HepG2 (cell line): ENCODE data around the gene RASSF8. TPM values are rescaled to one million over a fixed set of nuclear protein-coding genes. Genes with fewer than 3 reads are reported as not detected.

ENCODE experiments used
- FOXK2 ChIP-seq: fragments of 450-650 bp; IDR thresholded peaks from 2 replicates; pipeline ENCODE4 v1.6.1; 2016
- FOXO1 ChIP-seq: sonication (generic); formaldehyde crosslinking; IDR thresholded peaks from 2 replicates; pipeline ENCODE4 v1.4.0; 2020; ENCODE audit warnings: missing genetic modification reagents
- HOMEZ ChIP-seq: IDR thresholded peaks from 2 replicates; pipeline ENCODE4 v1.6.1; 2016; ENCODE audit warnings: low read depth
- HOXA7 ChIP-seq: sonication (generic); formaldehyde crosslinking; IDR thresholded peaks from 2 replicates; pipeline ENCODE4 v1.8.1; 2022; ENCODE audit warnings: mild to moderate bottlenecking, missing genetic modification reagents, moderate library complexity
- KIAA2018 ChIP-seq: sonication (generic); formaldehyde crosslinking; IDR thresholded peaks from 2 replicates; pipeline ENCODE4 v1.5.0; 2020; ENCODE audit warnings: mild to moderate bottlenecking, missing genetic modification reagents, borderline replicate concordance
- MBD4 ChIP-seq: IDR thresholded peaks from 2 replicates; pipeline ENCODE4 v1.6.1; 2012; ENCODE audit warnings: low read length, inconsistent platforms, borderline replicate concordance
- PHF8 ChIP-seq: sonication (generic); formaldehyde crosslinking; IDR thresholded peaks from 2 replicates; pipeline ENCODE4 v1.5.0; 2020; ENCODE audit warnings: missing genetic modification reagents
- PTBP1 ChIP-seq: fragments of 200-400 bp; formaldehyde crosslinking; IDR thresholded peaks from 2 replicates; pipeline ENCODE4 v1.6.1; 2018; ENCODE audit warnings: low read length, low read depth; ENCODE audit not compliant: poor library complexity, severe bottlenecking
- SIX1 ChIP-seq: sonication (generic); formaldehyde crosslinking; IDR thresholded peaks from 2 replicates; pipeline ENCODE4 v1.4.0; 2020; ENCODE audit warnings: missing genetic modification reagents, borderline replicate concordance
- ZNF18 ChIP-seq: sonication (generic); formaldehyde crosslinking; IDR thresholded peaks from 2 replicates; pipeline ENCODE4 v1.8.0; 2022; ENCODE audit warnings: mild to moderate bottlenecking, missing genetic modification reagents; ENCODE audit not compliant: insufficient replicate concordance
- ZNF557 ChIP-seq: sonication (generic); formaldehyde crosslinking; IDR thresholded peaks from 2 replicates; pipeline ENCODE4 v1.4.0; 2020; ENCODE audit warnings: missing genetic modification reagents
- ZNF660 ChIP-seq: sonication (generic); formaldehyde crosslinking; IDR thresholded peaks from 2 replicates; pipeline ENCODE4 v1.5.1; 2020; ENCODE audit warnings: mild to moderate bottlenecking, low read depth, missing genetic modification reagents, borderline replicate concordance
- ZNF720 ChIP-seq: sonication (generic); formaldehyde crosslinking; IDR thresholded peaks from 2 replicates; pipeline ENCODE4 v1.4.0; 2020; ENCODE audit warnings: missing genetic modification reagents
- ZNF776 ChIP-seq: sonication (generic); formaldehyde crosslinking; IDR thresholded peaks from 2 replicates; pipeline ENCODE4 v1.4.0; 2020; ENCODE audit warnings: mild to moderate bottlenecking, missing genetic modification reagents
- ZNF800 ChIP-seq: sonication (generic); formaldehyde crosslinking; IDR thresholded peaks from 2 replicates; pipeline ENCODE4 v1.4.0; 2020; ENCODE audit warnings: missing genetic modification reagents
- polyA plus RNA-seq, 8 experiments: library from polyadenylated mRNA; depleted of rRNA in 3 of 8; stranded (reverse) in 7 of 8; unstranded in 1 of 8; fragments of >200 nt; fragmentation: Illumina TruSeq in 4 of 8; extraction: Trizol in 4 of 8; gene quantifications; 2 replicates each; pipeline versions ENCODE4 v1.2.1 to v1.2.3, GENCODE V29; 2011 to 2016; ENCODE audit warnings: low read depth in 4 of 8, missing spikeins in 1 of 8, mixed read lengths in 1 of 8; ENCODE audit not compliant: insufficient read depth in 1 of 8
- total RNA-seq, 5 experiments: library from RNA; depleted of rRNA; stranded (reverse); fragments of >200 nt; fragmentation: Illumina TruSeq; extraction: Trizol; gene quantifications; 2 replicates each; pipeline ENCODE4 v1.2.3, GENCODE V29; 2016; ENCODE audit warnings: low read depth in 1 of 5

Gene RASSF8
- total and polyA plus RNA-seq, 2 of the 13 experiments (the other 11 are each of a cell fraction or from before 2014, with no cell fraction given), result 0.82 to 9.2 TPM

GRCh38 chr12:26113853-26114719 is 155.6 kb downstream of the RASSF8 start (continued):
- TF ChIP-seq ZNF18 (CRISPR knock-in tag) (peak; percentile 71), ZNF557 (CRISPR knock-in tag) (no peak), ZNF720 (no peak), ZNF800 (CRISPR knock-in tag) (peak; percentile 37; the same call in 1 of the 2 replicates), FOXK2 (no peak), PTBP1 (no peak), HOXA7 (CRISPR knock-in tag) (no peak), PHF8 (CRISPR knock-in tag) (peak; percentile 22; the same call in 1 of the 2 replicates), FOXO1 (CRISPR knock-in tag) (0 out of 2 replicates have a peak, but pooled peaks have one; percentile 18), ZNF776 (CRISPR knock-in tag) (peak; percentile 74; the same call in 1 of the 2 replicates), SIX1 (no peak), KIAA2018 (CRISPR knock-in tag) (no peak), MBD4 (no peak), HOMEZ (CRISPR knock-in tag) (peak; percentile 70), ZNF660 (CRISPR knock-in tag) (no peak)
